Left ventricle myocardium inferior (tissue), 1 donor: ENCODE results near the gene XAGE2. TPM values are rescaled to one million over a fixed set of nuclear protein-coding genes. Genes with fewer than 3 reads are reported as not detected.

Source experiments
- DNase-seq: peaks from one replicate; pipeline ENCODE4 v3.0.0-alpha.2; 2020
- H3K27ac ChIP-seq: fragments of 200-600 bp; replicated peaks from 2 replicates; pipeline ENCODE4 v1.8.0; 2021
- H3K27me3 ChIP-seq: fragments of 200-600 bp; 2 replicates; pipeline ENCODE4 v1.8.0; 2021; ENCODE audit warnings: low read depth
- H3K36me3 ChIP-seq: fragments of 200-600 bp; 2 replicates; pipeline ENCODE4 v1.8.0; 2021
- H3K4me1 ChIP-seq: fragments of 200-600 bp; 2 replicates; pipeline ENCODE4 v1.8.0; 2021
- H3K4me3 ChIP-seq: fragments of 200-600 bp; 2 replicates; pipeline ENCODE4 v1.8.0; 2021; ENCODE audit warnings: mild to moderate bottlenecking, moderate library complexity
- H3K9me3 ChIP-seq: fragments of 200-600 bp; replicated peaks from 2 replicates; pipeline ENCODE4 v1.8.0; 2021
- intact Hi-C: fragments of 100-400 bp; cut with micrococcal nuclease; formaldehyde crosslinking; loops from one replicate; pipeline ENCODE4 v1.11.0; 2022
- total RNA-seq: library from RNA; stranded (reverse); fragmentation: NEBNext Ultra II Directional; extraction: Animal tissue kit (Norgen Biotek cat#: 25700); gene quantifications from one replicate; pipeline ENCODE4 v1.2.1, GENCODE V29; 2021
- TF ChIP-seq, protein P1 (sequence below): fragments of 200-600 bp; IDR thresholded peaks from 2 replicates; pipeline ENCODE4 v1.8.0; 2021; ENCODE audit warnings: antibody characterized with exemption, mild to moderate bottlenecking, borderline replicate concordance
- donor health status: DM: no; HTN: yes; CAD: no; lungs with severe emphysema.

XAGE2 gene
- total RNA-seq, 1 donor from 2014 or later, result not detected

DNA sequence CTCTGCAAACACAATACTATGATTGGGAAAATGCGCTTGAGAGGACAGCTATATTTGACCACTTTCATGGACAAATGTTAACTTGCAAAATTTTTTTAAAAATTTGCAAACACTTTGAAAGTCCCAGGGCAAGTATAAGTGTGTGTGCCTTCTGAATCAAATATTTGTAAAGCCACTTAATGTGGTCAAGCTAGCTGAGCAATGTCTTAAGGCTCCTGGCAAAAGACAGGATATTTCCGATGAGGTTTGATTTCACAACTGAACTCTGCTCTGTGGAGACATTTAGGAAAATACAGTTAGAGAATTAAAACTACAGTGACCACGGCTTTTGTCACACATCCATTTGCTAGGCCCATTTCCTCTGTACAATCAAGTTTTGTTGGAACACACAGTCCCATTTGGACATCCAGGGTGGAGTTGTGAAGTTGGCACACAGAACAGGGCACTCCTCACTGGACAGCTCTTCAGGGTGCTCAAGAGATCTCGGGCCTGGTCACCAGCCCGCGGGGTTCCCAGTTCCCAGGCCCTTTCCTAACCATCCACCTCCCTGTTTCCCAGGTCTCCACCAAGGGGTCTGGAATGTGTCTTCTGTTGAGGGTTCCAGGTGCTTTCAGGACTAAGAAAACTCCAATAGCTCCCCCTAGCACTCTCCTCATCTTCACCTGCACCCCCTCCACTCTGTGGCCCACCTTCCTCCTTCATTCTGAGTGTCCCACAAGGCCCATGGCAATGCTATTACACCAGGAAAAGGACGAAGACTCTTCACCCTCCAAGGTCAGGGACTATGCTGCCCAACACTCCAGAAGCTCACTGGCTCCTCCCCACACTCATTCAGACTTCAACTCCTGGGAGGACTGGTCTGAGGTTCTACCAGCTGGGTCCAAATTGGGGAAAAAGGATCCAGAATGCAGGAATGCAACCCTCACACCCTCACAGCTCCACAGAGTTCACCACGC is 41.9 kb downstream of the XAGE2 start:
- Histone ChIP-seq H3K27ac (no peak overlapping the region), H3K4me3 (no peak overlapping the region), H3K27me3 (no peaks in the 10 kb centered on the region), H3K9me3 (no peaks in the 10 kb centered on the region), H3K4me1 (no peaks in the 10 kb centered on the region), H3K36me3 (no peaks in the 10 kb centered on the region)
- no peak for DNase-seq
- TF ChIP-seq, protein P1, sequence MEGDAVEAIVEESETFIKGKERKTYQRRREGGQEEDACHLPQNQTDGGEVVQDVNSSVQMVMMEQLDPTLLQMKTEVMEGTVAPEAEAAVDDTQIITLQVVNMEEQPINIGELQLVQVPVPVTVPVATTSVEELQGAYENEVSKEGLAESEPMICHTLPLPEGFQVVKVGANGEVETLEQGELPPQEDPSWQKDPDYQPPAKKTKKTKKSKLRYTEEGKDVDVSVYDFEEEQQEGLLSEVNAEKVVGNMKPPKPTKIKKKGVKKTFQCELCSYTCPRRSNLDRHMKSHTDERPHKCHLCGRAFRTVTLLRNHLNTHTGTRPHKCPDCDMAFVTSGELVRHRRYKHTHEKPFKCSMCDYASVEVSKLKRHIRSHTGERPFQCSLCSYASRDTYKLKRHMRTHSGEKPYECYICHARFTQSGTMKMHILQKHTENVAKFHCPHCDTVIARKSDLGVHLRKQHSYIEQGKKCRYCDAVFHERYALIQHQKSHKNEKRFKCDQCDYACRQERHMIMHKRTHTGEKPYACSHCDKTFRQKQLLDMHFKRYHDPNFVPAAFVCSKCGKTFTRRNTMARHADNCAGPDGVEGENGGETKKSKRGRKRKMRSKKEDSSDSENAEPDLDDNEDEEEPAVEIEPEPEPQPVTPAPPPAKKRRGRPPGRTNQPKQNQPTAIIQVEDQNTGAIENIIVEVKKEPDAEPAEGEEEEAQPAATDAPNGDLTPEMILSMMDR, result no peak
- intact Hi-C loops, result no loop called here

DNA sequence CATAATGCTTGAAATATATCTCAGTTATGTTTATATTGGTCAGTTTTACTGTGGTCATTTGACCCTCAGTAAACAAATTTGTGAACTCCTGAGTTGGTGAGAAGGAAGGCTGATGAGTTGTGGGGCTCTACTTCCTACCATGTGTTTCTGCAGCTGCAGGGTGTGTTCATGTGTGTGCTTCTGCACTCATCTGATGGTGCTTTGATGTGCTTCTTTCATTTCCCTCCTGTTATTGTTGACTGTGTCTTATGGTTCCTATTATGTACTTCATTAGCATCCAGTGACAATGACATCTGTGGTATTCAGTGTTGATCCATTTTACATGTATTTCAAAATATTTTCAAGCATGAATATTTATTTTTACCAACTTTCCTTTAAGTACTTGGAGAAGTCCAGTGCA is 46.5 kb downstream of the XAGE2 start:
- Histone ChIP-seq H3K36me3 (no peaks in the 10 kb centered on the region), H3K27ac (no peak overlapping the region), H3K27me3 (no peaks in the 10 kb centered on the region), H3K4me1 (no peaks in the 10 kb centered on the region), H3K4me3 (no peak overlapping the region), H3K9me3 (no peaks in the 10 kb centered on the region)
- DNase-seq, result no peak
- TF ChIP-seq, protein P1, result no peak
- intact Hi-C loops, result no loop called here

DNA sequence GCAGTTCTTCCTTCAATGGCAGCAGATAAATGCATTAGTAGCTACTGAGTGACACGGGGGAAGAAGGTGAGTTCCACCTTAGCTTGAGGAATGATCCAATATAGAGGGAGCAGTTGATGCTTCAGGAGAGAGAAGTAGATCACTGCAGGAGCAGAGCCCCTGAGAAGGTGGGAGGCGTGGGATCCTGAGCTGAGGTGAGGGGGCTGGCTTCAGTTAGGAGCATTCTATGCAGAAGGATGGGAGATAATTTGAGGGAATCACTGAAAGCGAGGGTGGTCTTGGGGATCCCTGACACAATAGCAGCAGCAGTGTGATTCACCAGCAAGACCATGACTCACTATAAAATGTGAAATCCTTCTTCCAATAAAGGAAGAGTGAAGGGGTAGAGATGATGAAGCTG is 48.0 kb downstream of the XAGE2 start:
- TF ChIP-seq, protein P1, result no peak
- Histone ChIP-seq H3K9me3 (no peaks in the 10 kb centered on the region), H3K36me3 (no peaks in the 10 kb centered on the region), H3K4me1 (no peaks in the 10 kb centered on the region), H3K4me3 (no peak overlapping the region), H3K27me3 (no peaks in the 10 kb centered on the region), H3K27ac (no peak overlapping the region)
- intact Hi-C loops, result no loop called here
- no peak for DNase-seq

DNA sequence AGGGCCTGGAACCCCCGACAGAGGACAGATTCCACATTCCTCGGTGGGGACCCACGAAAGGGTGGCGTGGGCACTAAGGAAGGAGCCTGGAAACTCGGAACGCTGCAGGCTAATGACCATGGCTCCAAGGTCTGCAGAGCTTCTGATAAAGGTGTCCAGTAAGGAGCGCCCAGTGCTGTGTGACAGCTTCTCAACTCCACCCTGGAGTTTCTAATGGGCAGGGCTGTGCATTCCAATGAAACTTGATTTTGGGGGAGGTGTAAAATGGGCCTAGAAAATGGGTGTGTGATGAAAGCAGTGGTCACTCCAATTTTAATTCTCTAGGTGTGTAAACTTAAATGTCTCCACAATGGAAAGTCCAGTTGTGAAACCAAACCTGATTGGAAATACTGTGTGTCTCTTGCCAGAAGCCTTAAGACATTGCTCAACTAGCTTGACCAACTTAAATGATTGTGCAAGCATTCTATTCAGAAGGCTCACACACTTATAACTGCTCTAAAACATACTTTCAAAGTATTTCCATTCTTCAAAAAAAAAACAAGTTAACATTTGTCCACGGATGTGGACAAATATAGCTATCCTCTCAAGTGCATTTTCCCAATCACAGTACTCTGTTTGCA is 52.1 kb downstream of the XAGE2 start:
- Histone ChIP-seq H3K4me3 (no peak overlapping the region), H3K36me3 (no peaks in the 10 kb centered on the region), H3K27me3 (no peaks in the 10 kb centered on the region), H3K9me3 (no peaks in the 10 kb centered on the region), H3K27ac (no peak overlapping the region), H3K4me1 (no peaks in the 10 kb centered on the region)
- no peak for DNase-seq
- TF ChIP-seq, protein P1, result no peak
- intact Hi-C loops, result no loop called here

DNA sequence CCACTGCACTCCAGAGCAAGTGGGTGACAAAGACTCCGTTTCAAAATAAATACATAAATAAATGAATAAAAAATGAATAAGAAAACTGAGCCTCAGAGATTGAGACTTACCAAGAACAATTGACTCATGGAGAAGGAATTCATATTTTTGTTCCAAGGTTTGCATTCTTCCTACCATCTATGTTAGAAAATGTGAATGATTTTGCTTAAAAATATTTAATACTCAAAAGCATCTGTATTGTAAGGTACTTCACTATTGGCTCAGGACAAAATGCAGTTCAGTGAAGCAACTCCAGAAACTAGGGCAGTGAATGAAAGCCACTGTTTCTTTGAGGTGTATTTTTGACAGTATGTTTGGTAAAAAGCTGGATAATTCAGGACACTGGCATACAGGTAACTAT is 54.1 kb downstream of the XAGE2 start:
- no peak for DNase-seq
- TF ChIP-seq, protein P1, result no peak
- no peaks in the 10 kb centered on the region for H3K27me3 ChIP-seq
- H3K36me3 ChIP-seq, result no peaks in the 10 kb centered on the region
- H3K4me3 ChIP-seq, result no peak overlapping the region
- H3K9me3 ChIP-seq, result no peaks in the 10 kb centered on the region
- intact Hi-C loops, result no loop called here
- no peaks in the 10 kb centered on the region for H3K4me1 ChIP-seq
- no peak overlapping the region for H3K27ac ChIP-seq
